ENCODE results near the gene TTN.

GRCh38 chr2:178787934-178788333 is 19.3 kb downstream of the TTN start:
- no peak for TF ChIP-seq CTCF (IDR thresholded peaks at IDR 0.05)
- TF ChIP-seq POLR2A (IDR thresholded peaks at IDR 0.05) = no peak

Data from uterus (tissue), 2 donors.